ENCODE results near the gene LITAF. TPM values are rescaled to one million over a fixed set of nuclear protein-coding genes. Genes with fewer than 3 reads are reported as not detected.
A peak's percentile ranks its signal among the peaks of the same experiment; 100 is the strongest.

Gene LITAF
- total RNA-seq, 1 donor from 2014 or later: 179 TPM

DNA sequence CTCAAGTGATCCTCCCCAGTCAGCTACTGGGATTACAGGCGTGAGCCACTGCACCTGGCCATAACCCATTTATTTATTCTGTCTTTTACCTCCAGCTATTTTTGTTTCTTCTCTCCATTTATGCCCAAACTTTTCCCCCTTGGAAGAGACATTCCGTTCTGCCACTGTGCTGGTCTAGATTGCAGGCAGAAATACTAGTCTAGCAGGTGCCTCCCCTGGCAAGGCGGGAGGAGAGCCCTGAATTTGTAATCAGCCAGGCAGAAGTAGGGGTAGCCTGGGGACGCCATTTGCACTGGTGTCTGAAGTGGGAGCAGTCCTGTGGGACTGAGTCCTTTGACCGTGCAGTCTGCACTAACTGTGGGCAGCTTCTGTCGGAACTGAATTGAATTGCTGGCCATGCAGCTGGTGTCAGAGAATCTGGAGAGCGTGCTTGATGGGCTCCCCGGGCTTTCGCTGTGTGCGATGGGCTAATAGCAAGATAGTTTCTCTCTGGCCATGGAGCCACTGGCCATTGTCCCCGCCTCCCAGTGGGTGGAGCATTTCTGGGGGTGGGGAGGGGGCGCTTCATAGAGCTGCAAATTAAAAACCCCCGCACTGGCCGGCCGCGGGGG, 31.5 kb upstream of the LITAF start:
- peaks cover 3% of the 10 kb centered on the region for H3K36me3 Mint-ChIP-seq (ENCODE audit: unreplicated experiment)
- peaks cover 59% of the 10 kb centered on the region for H3K4me1 Mint-ChIP-seq (ENCODE audit: unreplicated experiment)
- H3K27ac Mint-ChIP-seq (ENCODE audit: unreplicated experiment): no peak overlapping the region
- no peaks in the 10 kb centered on the region for H3K27me3 Mint-ChIP-seq (ENCODE audit: unreplicated experiment)
- no peak for DNase-seq (ENCODE audit: extremely low spot score, unreplicated experiment)
- no peak overlapping the region for H3K4me3 Mint-ChIP-seq (ENCODE audit: unreplicated experiment)
- peaks cover 4% of the 10 kb centered on the region for H3K9me3 Mint-ChIP-seq (ENCODE audit: unreplicated experiment)
- TF ChIP-seq, protein P1, sequence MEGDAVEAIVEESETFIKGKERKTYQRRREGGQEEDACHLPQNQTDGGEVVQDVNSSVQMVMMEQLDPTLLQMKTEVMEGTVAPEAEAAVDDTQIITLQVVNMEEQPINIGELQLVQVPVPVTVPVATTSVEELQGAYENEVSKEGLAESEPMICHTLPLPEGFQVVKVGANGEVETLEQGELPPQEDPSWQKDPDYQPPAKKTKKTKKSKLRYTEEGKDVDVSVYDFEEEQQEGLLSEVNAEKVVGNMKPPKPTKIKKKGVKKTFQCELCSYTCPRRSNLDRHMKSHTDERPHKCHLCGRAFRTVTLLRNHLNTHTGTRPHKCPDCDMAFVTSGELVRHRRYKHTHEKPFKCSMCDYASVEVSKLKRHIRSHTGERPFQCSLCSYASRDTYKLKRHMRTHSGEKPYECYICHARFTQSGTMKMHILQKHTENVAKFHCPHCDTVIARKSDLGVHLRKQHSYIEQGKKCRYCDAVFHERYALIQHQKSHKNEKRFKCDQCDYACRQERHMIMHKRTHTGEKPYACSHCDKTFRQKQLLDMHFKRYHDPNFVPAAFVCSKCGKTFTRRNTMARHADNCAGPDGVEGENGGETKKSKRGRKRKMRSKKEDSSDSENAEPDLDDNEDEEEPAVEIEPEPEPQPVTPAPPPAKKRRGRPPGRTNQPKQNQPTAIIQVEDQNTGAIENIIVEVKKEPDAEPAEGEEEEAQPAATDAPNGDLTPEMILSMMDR (IDR thresholded peaks at IDR 0.05): no peak

DNA sequence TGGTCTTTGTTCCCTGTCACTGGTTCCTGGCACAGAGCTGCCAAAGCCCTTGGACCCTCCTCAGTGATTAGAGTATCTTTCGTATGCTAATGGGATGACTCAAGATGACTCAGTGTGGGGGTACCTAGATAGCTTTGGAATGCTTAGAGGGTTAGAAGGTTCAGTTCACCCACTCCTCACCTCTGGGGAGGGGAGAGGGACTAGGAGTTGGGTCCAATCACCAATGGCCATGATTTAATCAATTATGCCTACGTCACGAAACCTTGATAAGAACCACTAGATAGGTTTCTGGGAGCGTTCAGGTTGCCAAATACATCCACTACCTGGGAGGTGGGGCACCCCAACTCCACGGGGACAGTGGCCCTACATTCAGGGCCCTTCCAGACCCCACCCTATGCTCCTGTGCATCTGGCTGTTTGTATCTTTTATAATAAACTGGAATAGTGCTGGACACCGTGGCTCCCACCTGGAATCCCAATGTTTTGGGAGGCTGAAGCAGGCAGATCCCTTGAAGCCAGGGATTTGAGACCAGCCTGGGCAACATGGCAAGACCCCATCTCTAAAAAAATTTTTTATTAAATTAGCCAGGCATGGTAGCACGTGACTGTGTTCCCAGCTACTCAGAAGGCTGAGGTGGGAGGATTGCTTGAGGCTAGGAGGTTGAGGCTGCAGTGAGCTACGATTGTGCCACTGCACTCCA, 29.2 kb upstream of the LITAF start:
- Mint-ChIP-seq H3K9me3 (ENCODE audit: unreplicated experiment) (peaks cover 4% of the 10 kb centered on the region), H3K27me3 (ENCODE audit: unreplicated experiment) (no peaks in the 10 kb centered on the region), H3K36me3 (ENCODE audit: unreplicated experiment) (peaks cover 3% of the 10 kb centered on the region), H3K4me3 (ENCODE audit: unreplicated experiment) (no peak overlapping the region), H3K4me1 (ENCODE audit: unreplicated experiment) (peaks cover 53% of the 10 kb centered on the region), H3K27ac (ENCODE audit: unreplicated experiment) (no peak overlapping the region)
- no peak for DNase-seq (ENCODE audit: extremely low spot score, unreplicated experiment)
- TF ChIP-seq, protein P1 (IDR thresholded peaks at IDR 0.05): no peak

DNA sequence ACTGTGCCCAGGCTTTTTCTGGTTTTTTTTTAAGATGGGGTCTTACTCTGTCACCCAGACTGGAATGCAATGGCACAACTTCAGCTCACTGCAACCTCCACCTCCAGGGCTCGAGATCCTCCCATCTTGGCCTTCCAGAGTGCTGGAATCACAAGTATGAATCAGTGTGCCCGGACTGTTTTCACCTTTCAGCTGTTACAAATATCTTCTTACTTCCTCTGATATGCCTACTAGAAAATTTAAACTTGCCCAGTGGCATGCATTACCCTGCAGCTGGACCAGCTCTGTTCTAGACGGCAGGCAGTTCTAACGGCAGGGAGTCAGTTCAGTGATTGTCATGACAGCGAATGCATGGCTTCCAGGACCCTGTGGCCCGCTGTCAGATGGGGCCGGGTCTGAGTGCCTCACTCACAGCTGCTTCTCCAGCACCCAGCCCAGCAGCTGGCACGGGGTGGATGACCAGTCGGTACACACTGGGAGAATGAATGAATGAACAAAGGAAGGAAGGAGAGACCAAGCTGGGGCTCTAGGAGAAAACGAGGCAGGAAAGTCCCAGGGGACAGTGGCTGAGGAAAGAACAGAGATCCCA, 28.0 kb upstream of the LITAF start:
- H3K4me1 Mint-ChIP-seq (ENCODE audit: unreplicated experiment): peaks cover 56% of the 10 kb centered on the region

DNA sequence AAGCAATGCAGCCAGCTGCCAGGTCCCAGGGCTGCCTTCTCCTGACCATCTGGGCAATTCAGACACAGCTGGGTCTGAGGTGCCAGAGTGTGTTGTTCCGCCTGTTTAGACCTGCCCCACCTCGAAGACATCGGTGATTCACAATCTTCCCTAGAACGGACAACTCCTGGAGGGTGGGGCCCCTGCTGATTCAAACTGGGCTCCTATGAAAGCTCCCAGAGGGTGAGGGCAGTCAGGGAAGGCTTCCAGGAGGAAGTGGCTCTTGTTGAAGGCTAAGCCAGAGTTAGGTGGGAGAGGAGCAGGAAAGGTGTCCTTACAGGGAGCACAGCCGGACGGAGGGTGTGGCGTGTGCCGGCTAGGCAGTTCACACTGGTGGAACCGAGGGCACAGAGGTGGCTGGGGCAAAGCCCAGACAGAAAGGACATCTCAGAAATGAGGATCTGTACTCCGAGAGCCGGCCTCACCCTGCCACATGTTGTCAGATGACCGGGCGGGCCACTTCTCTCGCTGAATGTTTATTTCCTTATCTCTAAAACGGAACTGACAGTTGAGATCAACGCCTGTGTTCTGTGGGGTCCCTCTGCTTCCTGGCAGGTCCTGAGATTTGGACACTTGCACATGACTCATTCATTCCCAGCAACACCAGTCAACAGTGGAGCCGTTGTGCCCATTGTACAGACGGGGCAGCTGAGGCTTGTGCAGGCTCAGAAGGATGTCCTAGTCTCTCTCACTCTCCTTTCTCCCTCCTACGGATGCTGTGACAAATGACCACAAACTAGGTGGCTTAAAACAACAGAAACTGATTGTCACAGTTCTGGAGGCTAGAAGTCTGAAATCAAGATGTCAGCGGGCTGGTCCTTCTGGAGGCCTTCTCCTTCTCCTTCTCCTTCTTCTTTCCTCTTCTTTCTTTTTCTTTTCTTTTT, 26.9 kb upstream of the LITAF start:
- DNase-seq (ENCODE audit: extremely low spot score, unreplicated experiment): no peak
- peaks cover 56% of the 10 kb centered on the region for H3K4me1 Mint-ChIP-seq (ENCODE audit: unreplicated experiment)

More for the DNA sequence above, 28.0 kb upstream of the LITAF start:
- no peak for DNase-seq (ENCODE audit: extremely low spot score, unreplicated experiment)
- Mint-ChIP-seq H3K4me3 (ENCODE audit: unreplicated experiment) (no peak overlapping the region), H3K36me3 (ENCODE audit: unreplicated experiment) (no peaks in the 10 kb centered on the region), H3K9me3 (ENCODE audit: unreplicated experiment) (no peaks in the 10 kb centered on the region), H3K27ac (ENCODE audit: unreplicated experiment) (peak overlapping the region; percentile 28), H3K27me3 (ENCODE audit: unreplicated experiment) (no peaks in the 10 kb centered on the region)
- TF ChIP-seq, protein P1 (IDR thresholded peaks at IDR 0.05): no peak

More for the DNA sequence above, 26.9 kb upstream of the LITAF start:
- Mint-ChIP-seq H3K9me3 (ENCODE audit: unreplicated experiment) (no peaks in the 10 kb centered on the region), H3K4me3 (ENCODE audit: unreplicated experiment) (no peak overlapping the region), H3K27ac (ENCODE audit: unreplicated experiment) (peak overlapping the region; percentile 34), H3K27me3 (ENCODE audit: unreplicated experiment) (no peaks in the 10 kb centered on the region), H3K36me3 (ENCODE audit: unreplicated experiment) (no peaks in the 10 kb centered on the region)
- TF ChIP-seq, protein P1 (IDR thresholded peaks at IDR 0.05): no peak

All from osteocyte (in vitro differentiated cells).